H1 (cell line): ENCODE data around the gene ACTG1. TPM values are rescaled to one million over a fixed set of nuclear protein-coding genes. Genes with fewer than 3 reads are reported as not detected.
A peak's percentile ranks its signal among the peaks of the same experiment; 100 is the strongest.

Source experiments
- CTCF ChIA-PET: fragments of 300-600 bp; sonication (Branson Sonifier 250); formaldehyde crosslinking; loops from one replicate; lab custom pipeline; 2021; ENCODE audit not compliant: partially characterized antibody; lab: Charles Lee
- POLR2A ChIA-PET: fragments of 300-600 bp; sonication (Branson Sonifier 250); formaldehyde crosslinking; loops from one replicate; lab custom pipeline; 2021; ENCODE audit warnings: inconsistent platforms; ENCODE audit not compliant: partially characterized antibody; lab: Charles Lee
- DNase-seq, 2 experiments: peaks; one replicate each; pipeline versions ENCODE4 v3.0.0 to v3.0.0-alpha.2; 2010 to 2022; ENCODE audit warnings: low spot score in 2 of 2, low read depth in 1 of 2, mixed read lengths in 1 of 2
- FAIRE-seq: peaks from 2 replicates; lab custom pipeline; 2011; peaks lifted over from hg19 to GRCh38; lab: Jason Lieb, UNC
- H2AFZ ChIP-seq: 2 replicates; pipeline ENCODE4 v1.8.1; 2012; ENCODE audit warnings: low read length, inconsistent platforms
- H2AK5ac ChIP-seq: 2 replicates; pipeline ENCODE4 v1.6.1; 2013; ENCODE audit warnings: low read depth, low read length
- H2BK120ac ChIP-seq: replicated peaks from 2 replicates; pipeline ENCODE3; 2013; ENCODE audit warnings: low read depth, low read length, inconsistent platforms
- H2BK12ac ChIP-seq: 2 replicates; pipeline ENCODE4 v1.6.1; 2013; ENCODE audit warnings: low read depth, low read length
- H2BK15ac ChIP-seq: 2 replicates; pipeline ENCODE4 v1.6.1; 2013; ENCODE audit warnings: low read length
- H2BK20ac ChIP-seq: 2 replicates; pipeline ENCODE4 v1.6.1; 2013; ENCODE audit warnings: low read length
- H2BK5ac ChIP-seq: 2 replicates; pipeline ENCODE4 v1.6.1; 2013; ENCODE audit warnings: low read depth, low read length
- H3K14ac ChIP-seq: 2 replicates; pipeline ENCODE4 v1.6.1; 2013; ENCODE audit warnings: inconsistent platforms; ENCODE audit not compliant: insufficient read length
- H3K18ac ChIP-seq: 2 replicates; pipeline ENCODE4 v1.6.1; 2013; ENCODE audit warnings: low read length; ENCODE audit errors: extremely low read depth
- H3K23ac ChIP-seq: 2 replicates; pipeline ENCODE4 v1.6.1; 2013; ENCODE audit warnings: inconsistent platforms; ENCODE audit not compliant: insufficient read length
- H3K23me2 ChIP-seq: 2 replicates; pipeline ENCODE4 v1.6.1; 2013; ENCODE audit warnings: low read depth, low read length
- H3K27ac ChIP-seq: 2 replicates; pipeline ENCODE4 v1.6.1; 2011; ENCODE audit warnings: low read depth, low read length, inconsistent platforms
- H3K27me3 ChIP-seq, 4 experiments: replicated peaks in 1 of 4; 1 replicate in 1 of 4; 2 replicates in 3 of 4; pipeline versions ENCODE4 v1.6.1 to v1.8.1; 2011 to 2013; ENCODE audit warnings: low read length in 3 of 4, mild to moderate bottlenecking in 3 of 4, inconsistent platforms in 2 of 4, mixed read lengths in 2 of 4, moderate library complexity in 1 of 4; ENCODE audit not compliant: control insufficient read depth in 3 of 4, insufficient read depth in 3 of 4; ENCODE audit errors: extremely low read depth in 1 of 4
- H3K36me3 ChIP-seq, 4 experiments: 2 replicates each; pipeline versions ENCODE4 v1.6.1 to v1.8.1; 2011 to 2013; ENCODE audit warnings: mild to moderate bottlenecking in 4 of 4, low read length in 3 of 4, moderate library complexity in 2 of 4, control low read depth in 1 of 4, inconsistent platforms in 1 of 4; ENCODE audit not compliant: insufficient read depth in 4 of 4, control insufficient read depth in 2 of 4
- H3K4ac ChIP-seq: replicated peaks from 2 replicates; pipeline ENCODE3; 2013; ENCODE audit warnings: low read length, low read depth, mixed read lengths, inconsistent platforms; ENCODE audit not compliant: insufficient read length
- H3K4me1 ChIP-seq, 4 experiments: replicated peaks in 1 of 4; 1 replicate in 1 of 4; 2 replicates in 3 of 4; pipeline versions ENCODE4 v1.6.1 to v1.8.1; 2011 to 2013; ENCODE audit warnings: low read length in 3 of 4, inconsistent platforms in 2 of 4, mixed read lengths in 1 of 4; ENCODE audit not compliant: insufficient read depth in 4 of 4, control insufficient read depth in 3 of 4
- H3K4me2 ChIP-seq, 2 experiments: 2 replicates each; pipeline versions ENCODE4 v1.6.1 to v1.8.1; 2011 to 2013; ENCODE audit warnings: low read depth in 2 of 2, low read length in 2 of 2, control low read depth in 1 of 2, inconsistent platforms in 1 of 2, mild to moderate bottlenecking in 1 of 2; ENCODE audit not compliant: insufficient read depth in 1 of 2
- H3K4me3 ChIP-seq, 4 experiments: fragments of 200-600, 300-600 bp in 1 of 4; sonication (generic), shearing (Covaris generic), sonication (Bioruptor Twin) in 1 of 4; 2 replicates each; pipeline versions ENCODE4 v1.5.1 to v1.8.1; 2011 to 2016; ENCODE audit warnings: low read length in 4 of 4, low read depth in 3 of 4, control low read depth in 2 of 4, inconsistent platforms in 2 of 4, mild to moderate bottlenecking in 2 of 4, mixed read lengths in 1 of 4, moderate library complexity in 1 of 4; ENCODE audit not compliant: insufficient read depth in 2 of 4; ENCODE audit errors: extremely low read depth in 1 of 4
- H3K56ac ChIP-seq: replicated peaks from 2 replicates; pipeline ENCODE3; 2013; ENCODE audit warnings: low read depth, mild to moderate bottlenecking, mixed read lengths, low read length, inconsistent platforms; ENCODE audit not compliant: insufficient read length
- H3K79me1 ChIP-seq: 2 replicates; pipeline ENCODE4 v1.6.1; 2013; ENCODE audit warnings: low read depth, low read length, control low read depth
- H3K79me2 ChIP-seq, 2 experiments: 2 replicates each; pipeline versions ENCODE4 v1.6.1 to v1.8.1; 2012 to 2013; ENCODE audit warnings: low read length in 2 of 2, mild to moderate bottlenecking in 2 of 2, inconsistent platforms in 1 of 2; ENCODE audit not compliant: insufficient read depth in 2 of 2, control insufficient read depth in 1 of 2
- H3K9ac ChIP-seq, 4 experiments: replicated peaks in 1 of 4; 1 replicate in 1 of 4; 2 replicates in 3 of 4; pipeline versions ENCODE4 v1.6.1 to v1.8.1; 2011 to 2013; ENCODE audit warnings: low read depth in 3 of 4, low read length in 3 of 4, control low read depth in 2 of 4, mild to moderate bottlenecking in 2 of 4, moderate library complexity in 2 of 4, inconsistent platforms in 1 of 4; ENCODE audit errors: extremely low read depth in 1 of 4
- H3K9me3 ChIP-seq, 2 experiments: 2 replicates each; pipeline versions ENCODE4 v1.6.1 to v1.8.1; 2012 to 2013; ENCODE audit warnings: mild to moderate bottlenecking in 2 of 2, moderate library complexity in 2 of 2, control low read depth in 1 of 2, inconsistent platforms in 1 of 2, low read depth in 1 of 2, low read length in 1 of 2, mixed read lengths in 1 of 2; ENCODE audit not compliant: insufficient read depth in 2 of 2
- H4K20me1 ChIP-seq, 2 experiments: replicated peaks in 1 of 2; 2 replicates each; pipeline versions ENCODE3 to v1.8.1; 2011 to 2013; ENCODE audit warnings: inconsistent platforms in 2 of 2, low read length in 2 of 2, mild to moderate bottlenecking in 1 of 2; ENCODE audit not compliant: insufficient read depth in 2 of 2, control insufficient read depth in 1 of 2
- H4K5ac ChIP-seq: 2 replicates; pipeline ENCODE4 v1.6.1; 2013; ENCODE audit warnings: low read length, low read depth, mixed read lengths, inconsistent platforms; ENCODE audit not compliant: insufficient read length
- H4K8ac ChIP-seq: 2 replicates; pipeline ENCODE4 v1.8.0; 2013; ENCODE audit warnings: mild to moderate bottlenecking, moderate library complexity, low read length, inconsistent platforms; ENCODE audit not compliant: insufficient read depth; ENCODE audit errors: extremely low read depth
- H4K91ac ChIP-seq: replicated peaks from 2 replicates; pipeline ENCODE3; 2013; ENCODE audit warnings: low read length, mixed read lengths, inconsistent platforms; ENCODE audit not compliant: insufficient read length
- BRCA1 ChIP-seq: IDR thresholded peaks from 2 replicates; pipeline ENCODE4 v1.6.1; 2012; ENCODE audit warnings: low read depth, low read length, improper control_type of control experiment
- CHD1 ChIP-seq: IDR thresholded peaks from 2 replicates; pipeline ENCODE4 v1.6.1; 2012; ENCODE audit warnings: low read depth, low read length, improper control_type of control experiment
- CTBP2 ChIP-seq: IDR thresholded peaks from 2 replicates; pipeline ENCODE4 v1.7.0; 2011; ENCODE audit warnings: borderline replicate concordance, mild to moderate bottlenecking, moderate library complexity, mixed read lengths, low read length; ENCODE audit not compliant: insufficient read depth, insufficient read length
- GABPA ChIP-seq: IDR thresholded peaks from 2 replicates; pipeline ENCODE4 v1.6.1; 2011; ENCODE audit warnings: mild to moderate bottlenecking, low read length, moderate library complexity, borderline replicate concordance; ENCODE audit not compliant: insufficient read depth
- NRF1 ChIP-seq: IDR thresholded peaks from 2 replicates; pipeline ENCODE4 v1.6.1; 2011; ENCODE audit warnings: mild to moderate bottlenecking, low read depth, low read length, improper control_type of control experiment
- POU5F1 ChIP-seq: IDR thresholded peaks from 2 replicates; pipeline ENCODE4 v1.6.1; 2011; ENCODE audit warnings: low read depth, mild to moderate bottlenecking, low read length, moderate library complexity
- SAP30 ChIP-seq: fragments of 300-600 bp; sonication (generic); IDR thresholded peaks from 2 replicates; pipeline ENCODE4 v1.7.1; 2012; ENCODE audit warnings: low read length, moderate library complexity, mild to moderate bottlenecking, inconsistent platforms; ENCODE audit not compliant: insufficient read depth, insufficient replicate concordance
- SP1 ChIP-seq: IDR thresholded peaks from 2 replicates; pipeline ENCODE4 v1.6.1; 2011; ENCODE audit warnings: low read depth, low read length
- SRF ChIP-seq: IDR thresholded peaks from 2 replicates; pipeline ENCODE4 v1.6.1; 2011; ENCODE audit warnings: mild to moderate bottlenecking, low read depth, low read length, moderate library complexity
- TCF12 ChIP-seq: IDR thresholded peaks from 2 replicates; pipeline ENCODE4 v1.6.1; 2011; ENCODE audit warnings: low read depth, mild to moderate bottlenecking, low read length
- TEAD4 ChIP-seq: IDR thresholded peaks from 2 replicates; pipeline ENCODE4 v1.6.1; 2012; ENCODE audit warnings: low read depth, low read length, inconsistent platforms, mixed read lengths
- WGBS, 2 experiments: shearing (Covaris generic) in 1 of 2; methylation state at CpG; one replicate each; pipeline versions ENCODE4 v1.1.6 to v1.1.7; 2013 to 2015; ENCODE audit warnings: low lambda C conversion rate in 2 of 2, mixed read lengths in 2 of 2, inconsistent platforms in 1 of 2, low coverage in 1 of 2, missing lambda C conversion rate in 1 of 2; ENCODE audit not compliant: insufficient replicate concordance in 2 of 2, insufficient coverage in 1 of 2, insufficient read length in 1 of 2; ENCODE audit errors: extremely low coverage in 1 of 2, missing lambda C conversion rate in 1 of 2; 5-methylcytosine and 5-hydroxymethylcytosine counted together
- polyA plus RNA-seq, 7 experiments: library from polyadenylated mRNA; depleted of rRNA in 3 of 7; stranded (reverse) in 5 of 7; unstranded in 2 of 7; fragments of >200 nt in 5 of 7; fragments of 200-250 nt in 2 of 7; gene quantifications; 1 replicate in 5 of 7; 2 replicates in 1 of 7; 4 replicates in 1 of 7; pipeline versions ENCODE4 v1.2.1 to v1.2.3, GENCODE V29; 2011 to 2013; ENCODE audit warnings: missing spikeins in 2 of 7, mixed read lengths in 2 of 7
- total RNA-seq: library from RNA; stranded (reverse); fragmentation: NEBNext Ultra II Directional; extraction: Animal tissue kit (Norgen Biotek cat#: 25700); gene quantifications from 2 replicates; pipeline ENCODE4 v1.2.1, GENCODE V29; 2021

Gene ACTG1
- total and polyA plus RNA-seq, 2 of the 8 experiments (the other 6 are each of a cell fraction or from before 2014, with no cell fraction given) = 3,535 to 5,010 TPM

DNA sequence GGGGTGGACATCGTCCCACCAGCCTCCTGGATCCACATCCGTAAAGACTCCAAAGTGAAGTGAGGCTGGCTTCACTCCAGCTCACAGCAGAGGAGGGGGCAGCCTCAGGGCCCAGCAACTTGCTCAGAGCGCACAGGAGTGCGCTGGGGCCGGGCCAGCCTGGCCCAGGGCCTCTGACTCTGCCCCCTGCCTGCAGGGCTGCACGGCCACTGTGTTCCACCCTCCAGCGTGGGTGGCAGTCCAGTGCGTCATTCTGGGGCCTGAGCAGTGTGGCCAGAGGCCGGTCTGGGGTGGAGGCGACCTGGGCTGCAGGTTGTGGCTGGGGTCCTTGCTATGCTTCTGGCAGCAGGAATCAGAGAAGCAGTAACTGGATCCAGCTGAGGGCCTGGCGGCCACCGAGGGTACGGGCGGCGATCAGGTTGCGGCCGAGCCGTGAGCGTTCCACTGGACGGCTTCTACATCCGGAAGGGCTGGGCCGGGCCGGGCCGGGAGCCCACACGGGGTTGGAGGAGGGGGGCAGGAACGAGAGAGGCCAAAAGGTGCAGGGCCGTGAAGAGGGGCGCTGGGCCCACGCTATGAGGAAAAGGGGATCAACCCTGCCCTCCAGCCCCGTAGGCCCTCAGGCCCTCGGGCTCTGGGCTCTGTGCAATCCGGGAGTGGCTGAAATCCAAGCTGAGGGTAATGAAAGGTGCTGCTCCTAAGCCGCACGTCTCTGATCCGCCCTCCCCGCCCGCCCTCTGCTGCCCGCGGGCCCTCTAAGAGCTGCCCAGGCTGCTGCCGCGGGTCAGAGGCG, 15.2 kb upstream of the ACTG1 start, which contains the start of gene FSCN2:
TSS of gene FSCN2 (plus strand) at position 787 of the 793 bp plus-strand sequence. CDS start 155 bp downstream, outside the sequence.
- ChIA-PET CTCF (interaction anchor here (0.7 to 2.6 kb wide), 4 partner anchors 10 to 89 kb away, joined by 3 to 16 read pairs (median 4); no protein-coding TSS in a partner anchor), POLR2A (interaction anchor here (1.2 to 30.5 kb wide), 6 partner anchors 9 to 31 kb away, joined by 3 to 1004 read pairs (median 12); partner anchors contain the start of gene ACTG1)
- peak within 1 kb of the TSS; percentile 38 for H3K4ac ChIP-seq
- DNase-seq (no peak), FAIRE-seq (no peak)
- H3K18ac ChIP-seq = no peak within 1 kb of the TSS
- WGBS, 2 experiments = 93% methylated on average over 31 of the region's 42 CpGs; no CpG with 5 or more reads in 1 of the 2 experiments
- H3K23me2 ChIP-seq = peaks cover 19% of the 10 kb centered on the region; the same call in 1 of the 2 replicates
- no peak within 1 kb of the TSS for H3K56ac ChIP-seq
- no peak within 1 kb of the TSS for H4K5ac ChIP-seq
- H2BK120ac ChIP-seq = no peak within 1 kb of the TSS
- H4K8ac ChIP-seq = no peak within 1 kb of the TSS
- H4K91ac ChIP-seq = peak within 1 kb of the TSS; percentile 30
- no peak within 1 kb of the TSS for H2AK5ac ChIP-seq
- no peak within 1 kb of the TSS for H3K27ac ChIP-seq
- H2AFZ ChIP-seq = no peak within 1 kb of the TSS
- TF ChIP-seq SP1 (no peak), NRF1 (no peak), SAP30 (no peak), SRF (no peak), GABPA (no peak), TEAD4 (no peak), POU5F1 (no peak), CTBP2 (no peak), CHD1 (no peak), BRCA1 (no peak), TCF12 (no peak)
- H3K9me3 ChIP-seq = peaks cover 4 to 8% of the 10 kb centered on the region in 2 experiments; a peak in 1 of 4 replicates
- peaks cover 0 to 9% of the 10 kb centered on the region in 2 experiments for H4K20me1 ChIP-seq
- H3K4me3 ChIP-seq = no peak within 1 kb of the TSS
- peaks cover 0 to 11% (median 5%) of the 10 kb centered on the region in 4 experiments; a peak in 5 of 7 replicates for H3K4me1 ChIP-seq
- H2BK15ac ChIP-seq = no peak within 1 kb of the TSS
- H2BK5ac ChIP-seq = no peak within 1 kb of the TSS
- H3K79me2 ChIP-seq = no peaks in the 10 kb centered on the region
- no peak within 1 kb of the TSS for H3K14ac ChIP-seq
- no peak within 1 kb of the TSS for H2BK12ac ChIP-seq
- H3K36me3 ChIP-seq = no peaks in the 10 kb centered on the region
- H2BK20ac ChIP-seq = no peak within 1 kb of the TSS
- no peak within 1 kb of the TSS for H3K23ac ChIP-seq
- no peaks in the 10 kb centered on the region for H3K79me1 ChIP-seq
- H3K4me2 ChIP-seq = no peak within 1 kb of the TSS
- no peak within 1 kb of the TSS for H3K9ac ChIP-seq
- H3K27me3 ChIP-seq = peaks cover 0 to 1% (median 0%) of the 10 kb centered on the region in 4 experiments; a peak in 3 of 7 replicates
